Sigmoid colon (tissue), 7 donors: ENCODE results near the gene TJP2. TPM values are rescaled to one million over a fixed set of nuclear protein-coding genes. Genes with fewer than 3 reads are reported as not detected.

Experiments
- DNase-seq: peaks from one replicate; pipeline ENCODE4 v3.0.0-alpha.2; 2019
- H3K27ac ChIP-seq, 4 donors: fragments of 200-600 bp; sonication (generic); one replicate each; pipeline ENCODE4 v1.5.1; 2016 to 2019; ENCODE audit warnings: mild to moderate bottlenecking in 1 of 4
- H3K27me3 ChIP-seq, 3 donors: fragments of 200-600 bp; sonication (generic); one replicate each; pipeline ENCODE4 v1.5.1; 2019; ENCODE audit warnings: mild to moderate bottlenecking in 1 of 3
- H3K36me3 ChIP-seq, 4 donors: fragments of 200-600 bp; sonication (generic); one replicate each; pipeline ENCODE4 v1.5.1; 2016 to 2019
- H3K4me1 ChIP-seq, 4 donors: fragments of 200-600 bp; sonication (generic); one replicate each; pipeline ENCODE4 v1.5.1; 2017 to 2019
- H3K4me3 ChIP-seq, 4 donors: fragments of 200-600 bp; sonication (generic); one replicate each; pipeline ENCODE4 v1.5.1; 2017 to 2019; ENCODE audit warnings: mild to moderate bottlenecking in 2 of 4, moderate library complexity in 1 of 4
- H3K9me3 ChIP-seq, 4 donors: fragments of 200-600 bp in 3 of 4; sonication (generic) in 3 of 4; one replicate each; pipeline versions ENCODE4 v1.5.1 to v1.6.1; 2013 to 2019
- EP300 ChIP-seq, 4 donors: sonication (generic); formaldehyde crosslinking; IDR thresholded peaks; one replicate each; pipeline ENCODE4 v1.6.1; 2017; ENCODE audit warnings: antibody characterized with exemption in 4 of 4
- POLR2A ChIP-seq, 2 donors: fragments of 450-650 bp; IDR thresholded peaks; one replicate each; pipeline ENCODE4 v1.6.1; 2016; ENCODE audit warnings: antibody characterized with exemption in 2 of 2, mild to moderate bottlenecking in 2 of 2, moderate library complexity in 2 of 2
- POLR2AphosphoS5 ChIP-seq, 4 donors: sonication (generic); formaldehyde crosslinking; IDR thresholded peaks; one replicate each; pipeline ENCODE4 v1.6.1; 2017; ENCODE audit warnings: antibody characterized with exemption in 4 of 4
- WGBS, 2 donors: extraction: QIAGEN DNeasy Blood & Tissue Kit; methylation state at CpG; one replicate each; pipeline ENCODE4 v1.1.7; 2013; 5-methylcytosine and 5-hydroxymethylcytosine counted together
- intact Hi-C: fragments of 100-400 bp; cut with DNase I; formaldehyde crosslinking; loops from one replicate; pipeline ENCODE4 v1.15.1; 2023
- polyA plus RNA-seq, 3 donors: library from polyadenylated mRNA; stranded (reverse); fragments of 200-250 nt; gene quantifications; one replicate each; pipeline ENCODE4 v1.2.3, GENCODE V29; 2013
- total RNA-seq, 4 donors: library from RNA; depleted of rRNA; stranded (reverse); fragments of >200 nt; gene quantifications; one replicate each; pipeline ENCODE4 v1.1.0, GENCODE V29; 2016
- TF ChIP-seq, protein P1 (sequence below), 4 experiments: fragments of 450-650 bp in 3 of 4; fragments of 200-600 bp in 1 of 4; IDR thresholded peaks; one replicate each; pipeline ENCODE4 v1.5.1; 2016 to 2019; ENCODE audit warnings: antibody characterized with exemption in 4 of 4, mild to moderate bottlenecking in 3 of 4, moderate library complexity in 2 of 4
- donor health status: healthy with polysubstance abuse.
- donor health status: Bipolar disorder and iron deficiency.
- donor health status: healthy.

The TJP2 gene
- total and polyA plus RNA-seq, 7 donors, result 16.1 to 46.5 (median 27.8) TPM

DNA sequence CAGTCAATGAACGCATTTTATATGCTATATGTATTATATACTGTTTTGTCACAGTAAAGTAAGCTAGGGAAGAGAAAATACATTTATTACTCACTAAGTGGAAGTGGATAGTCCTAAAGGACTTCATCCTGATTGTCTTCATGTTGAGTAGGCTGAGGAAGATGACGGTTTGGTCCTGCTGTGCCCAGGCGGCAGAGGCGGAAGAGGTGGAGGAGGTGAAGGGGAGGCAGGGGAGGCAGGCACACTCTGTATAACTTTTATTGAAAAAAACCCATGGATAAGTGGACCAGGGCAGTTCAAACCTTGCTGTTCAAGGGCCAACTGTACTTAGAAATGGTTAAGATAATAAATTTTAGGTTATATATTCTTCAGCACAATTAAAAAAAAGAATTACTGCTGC is 28.5 kb downstream of the TJP2 start:
- intact Hi-C loops, result loop anchor here (5.0 to 10.0 kb wide), 2 partner anchors 52 to 55 kb away; no protein-coding TSS in a partner anchor
- Histone ChIP-seq H3K27me3 (no peaks in the 10 kb centered on the region), H3K4me3 (no peak overlapping the region), H3K9me3 (no peaks in the 10 kb centered on the region), H3K4me1 (peaks cover 0 to 14% (median 11%) of the 10 kb centered on the region in 4 donors), H3K36me3 (no peaks in the 10 kb centered on the region), H3K27ac (no peak overlapping the region)
- TF ChIP-seq, protein P1, sequence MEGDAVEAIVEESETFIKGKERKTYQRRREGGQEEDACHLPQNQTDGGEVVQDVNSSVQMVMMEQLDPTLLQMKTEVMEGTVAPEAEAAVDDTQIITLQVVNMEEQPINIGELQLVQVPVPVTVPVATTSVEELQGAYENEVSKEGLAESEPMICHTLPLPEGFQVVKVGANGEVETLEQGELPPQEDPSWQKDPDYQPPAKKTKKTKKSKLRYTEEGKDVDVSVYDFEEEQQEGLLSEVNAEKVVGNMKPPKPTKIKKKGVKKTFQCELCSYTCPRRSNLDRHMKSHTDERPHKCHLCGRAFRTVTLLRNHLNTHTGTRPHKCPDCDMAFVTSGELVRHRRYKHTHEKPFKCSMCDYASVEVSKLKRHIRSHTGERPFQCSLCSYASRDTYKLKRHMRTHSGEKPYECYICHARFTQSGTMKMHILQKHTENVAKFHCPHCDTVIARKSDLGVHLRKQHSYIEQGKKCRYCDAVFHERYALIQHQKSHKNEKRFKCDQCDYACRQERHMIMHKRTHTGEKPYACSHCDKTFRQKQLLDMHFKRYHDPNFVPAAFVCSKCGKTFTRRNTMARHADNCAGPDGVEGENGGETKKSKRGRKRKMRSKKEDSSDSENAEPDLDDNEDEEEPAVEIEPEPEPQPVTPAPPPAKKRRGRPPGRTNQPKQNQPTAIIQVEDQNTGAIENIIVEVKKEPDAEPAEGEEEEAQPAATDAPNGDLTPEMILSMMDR (IDR thresholded peaks at IDR 0.05), result no peak
- TF ChIP-seq POLR2AphosphoS5 (IDR thresholded peaks at IDR 0.05), result no peak
- no peak for TF ChIP-seq POLR2A (IDR thresholded peaks at IDR 0.05)
- no peak for TF ChIP-seq EP300 (IDR thresholded peaks at IDR 0.05)
- DNase-seq, result no peak
- 95 to 96% methylated on average over 4 of the region's 4 CpGs for WGBS, 2 donors

DNA sequence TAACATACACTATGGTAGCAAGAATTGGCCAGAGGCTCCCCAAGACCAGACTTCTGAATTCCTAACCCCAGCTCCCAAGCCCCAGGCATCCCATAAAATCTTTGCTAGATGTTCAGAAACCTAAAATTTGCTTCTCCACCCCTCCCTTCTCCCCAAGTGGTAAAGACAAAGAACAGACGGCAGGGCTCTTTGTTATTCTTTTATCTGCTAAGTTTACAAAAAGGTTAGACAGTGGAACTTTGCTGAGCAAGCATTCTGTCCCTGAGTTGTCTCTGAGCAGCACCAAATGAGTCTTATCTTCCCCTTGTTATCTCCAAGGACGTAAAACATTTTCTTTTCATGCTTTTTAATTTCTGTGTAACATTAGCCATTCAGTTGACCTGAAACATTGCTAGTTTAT is 30.2 kb downstream of the TJP2 start:
- peak overlapping the region in 1 of 4 donors; percentile 65 for H3K27ac ChIP-seq
- H3K27me3 ChIP-seq, result no peaks in the 10 kb centered on the region
- no peaks in the 10 kb centered on the region for H3K36me3 ChIP-seq
- WGBS, 2 donors, result 35 to 61% methylated on average over 2 of the region's 2 CpGs
- no peak for TF ChIP-seq POLR2A (IDR thresholded peaks at IDR 0.05)
- no peak for TF ChIP-seq POLR2AphosphoS5 (IDR thresholded peaks at IDR 0.05)
- no peak for TF ChIP-seq EP300 (IDR thresholded peaks at IDR 0.05)
- TF ChIP-seq, protein P1 (IDR thresholded peaks at IDR 0.05), result no peak
- intact Hi-C loops, result loop anchor here (5.0 to 10.0 kb wide), 2 partner anchors 50 to 57 kb away; no protein-coding TSS in a partner anchor
- no peak for DNase-seq
- no peaks in the 10 kb centered on the region for H3K9me3 ChIP-seq
- no peak overlapping the region for H3K4me3 ChIP-seq
- peaks cover 0 to 14% (median 11%) of the 10 kb centered on the region in 4 donors for H3K4me1 ChIP-seq

DNA sequence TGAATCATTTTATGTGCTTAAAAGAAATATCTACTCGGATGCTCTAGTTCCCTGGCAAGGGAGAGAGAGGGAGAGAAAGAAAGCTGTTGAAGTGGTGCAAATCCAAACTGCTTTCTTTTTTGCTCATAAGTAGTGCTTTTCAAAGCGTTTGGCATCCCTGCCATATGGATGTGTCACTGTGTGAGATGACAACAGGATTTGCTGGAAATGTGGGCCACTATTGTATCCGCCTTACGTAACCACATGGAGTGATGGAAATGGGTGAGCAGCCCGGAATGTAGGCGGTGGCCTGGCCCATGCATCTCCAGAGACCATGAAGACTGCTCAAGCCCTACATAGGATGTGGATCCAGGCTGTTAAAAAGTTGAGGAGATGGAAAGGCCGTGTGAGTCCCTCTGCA is 30.8 kb downstream of the TJP2 start:
- TF ChIP-seq POLR2A (IDR thresholded peaks at IDR 0.05), result no peak
- no peak for TF ChIP-seq POLR2AphosphoS5 (IDR thresholded peaks at IDR 0.05)
- TF ChIP-seq, protein P1 (IDR thresholded peaks at IDR 0.05), result no peak
- no peak for TF ChIP-seq EP300 (IDR thresholded peaks at IDR 0.05)
- Histone ChIP-seq H3K27ac (peak overlapping the region in 1 of 4 donors; percentile 65), H3K36me3 (no peaks in the 10 kb centered on the region), H3K4me3 (no peak overlapping the region), H3K4me1 (peaks cover 0 to 14% (median 11%) of the 10 kb centered on the region in 4 donors), H3K27me3 (no peaks in the 10 kb centered on the region), H3K9me3 (no peaks in the 10 kb centered on the region)
- DNase-seq, result peak; percentile 70
- intact Hi-C loops, result loop anchor here (5.0 to 10.0 kb wide), 2 partner anchors 50 to 58 kb away; no protein-coding TSS in a partner anchor
- WGBS, 2 donors, result 77 to 79% methylated on average over 7 of the region's 7 CpGs

DNA sequence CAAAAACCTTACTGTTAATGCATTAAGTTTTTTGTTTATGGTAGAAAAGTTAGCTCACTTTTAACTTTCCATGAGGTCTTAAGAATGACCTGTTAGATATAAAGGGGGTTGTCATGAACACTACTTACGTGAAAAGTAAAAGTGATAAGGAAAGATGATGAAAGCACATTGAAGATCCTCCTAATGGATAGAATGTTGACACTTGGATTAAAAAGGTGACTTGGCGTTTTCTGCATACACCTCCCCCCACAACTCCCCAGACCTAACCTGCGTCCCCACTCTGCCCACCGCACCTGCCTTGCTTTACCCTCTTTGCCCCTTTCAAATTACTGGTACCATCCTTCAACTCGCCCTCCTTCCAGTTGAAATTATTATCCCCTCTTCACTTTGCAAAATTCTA is 32.0 kb downstream of the TJP2 start:
- intact Hi-C loops, result loop anchor here (10.0 kb wide), 1 partner anchor 49 kb away; no protein-coding TSS in a partner anchor
- Histone ChIP-seq H3K36me3 (no peaks in the 10 kb centered on the region), H3K27me3 (no peaks in the 10 kb centered on the region), H3K4me3 (no peak overlapping the region), H3K4me1 (peaks cover 0 to 14% (median 11%) of the 10 kb centered on the region in 4 donors), H3K9me3 (no peaks in the 10 kb centered on the region), H3K27ac (peak overlapping the region in 1 of 4 donors; percentile 65)
- TF ChIP-seq POLR2A (IDR thresholded peaks at IDR 0.05) (no peak), EP300 (IDR thresholded peaks at IDR 0.05) (no peak), POLR2AphosphoS5 (IDR thresholded peaks at IDR 0.05) (no peak)
- TF ChIP-seq, protein P1 (IDR thresholded peaks at IDR 0.05), result no peak
- DNase-seq, result no peak
- 97% methylated on average over 5 of the region's 5 CpGs for WGBS, 2 donors

DNA sequence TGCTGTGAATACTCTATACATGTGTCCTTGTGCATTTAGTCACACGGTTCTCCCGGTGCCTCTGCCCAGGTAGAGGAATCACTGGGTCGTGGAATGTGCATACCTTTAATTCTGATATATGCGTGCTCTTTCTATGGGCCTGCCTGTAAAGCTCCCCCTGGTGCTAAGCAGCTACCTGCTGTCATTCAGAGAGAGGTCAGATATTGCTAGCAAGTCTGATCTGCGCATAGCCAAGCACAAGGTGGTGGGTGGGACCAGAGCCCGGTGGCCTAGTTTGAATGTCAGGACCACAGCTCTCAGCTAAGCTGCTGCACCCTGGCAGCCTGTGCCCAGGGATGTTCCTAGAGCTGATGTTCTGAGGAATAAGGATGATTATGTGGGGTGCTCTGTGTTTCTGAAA is 33.4 kb downstream of the TJP2 start:
- H3K27ac ChIP-seq, result no peak overlapping the region
- no peaks in the 10 kb centered on the region for H3K9me3 ChIP-seq
- DNase-seq, result no peak
- H3K27me3 ChIP-seq, result no peaks in the 10 kb centered on the region
- TF ChIP-seq EP300 (IDR thresholded peaks at IDR 0.05) (no peak), POLR2AphosphoS5 (IDR thresholded peaks at IDR 0.05) (no peak), POLR2A (IDR thresholded peaks at IDR 0.05) (no peak)
- TF ChIP-seq, protein P1 (IDR thresholded peaks at IDR 0.05), result no peak
- H3K4me3 ChIP-seq, result no peak overlapping the region
- WGBS, 2 donors, result 66 to 86% methylated on average over 6 of the region's 6 CpGs
- peaks cover 0 to 14% (median 11%) of the 10 kb centered on the region in 4 donors for H3K4me1 ChIP-seq
- no peaks in the 10 kb centered on the region for H3K36me3 ChIP-seq
- intact Hi-C loops, result loop anchor here (10.0 kb wide), 1 partner anchor 47 kb away; no protein-coding TSS in a partner anchor
